Fibroblast of villous mesenchyme (primary cell): ENCODE data around the gene LMX1A. TPM values are rescaled to one million over a fixed set of nuclear protein-coding genes. Genes with fewer than 3 reads are reported as not detected.

Experiments used
- DNase-seq: peaks from one replicate; pipeline ENCODE4 v3.0.0-alpha.2; 2010; ENCODE audit warnings: low read depth
- H3K4me3 ChIP-seq: 2 replicates; pipeline ENCODE4 v1.5.1; 2011; ENCODE audit warnings: low read depth, mild to moderate bottlenecking, low read length
- total RNA-seq: library from RNA; depleted of rRNA; stranded (reverse); fragments of >200 nt; gene quantifications from 2 replicates; pipeline ENCODE4 v1.2.3, GENCODE V29; 2012
- TF ChIP-seq, protein P1 (sequence below): IDR thresholded peaks from 2 replicates; pipeline ENCODE4 v1.5.1; 2012; ENCODE audit warnings: low read depth, mild to moderate bottlenecking, low read length; ENCODE audit not compliant: insufficient read depth

Gene LMX1A
- total RNA-seq, 1 donor: not detected

DNA sequence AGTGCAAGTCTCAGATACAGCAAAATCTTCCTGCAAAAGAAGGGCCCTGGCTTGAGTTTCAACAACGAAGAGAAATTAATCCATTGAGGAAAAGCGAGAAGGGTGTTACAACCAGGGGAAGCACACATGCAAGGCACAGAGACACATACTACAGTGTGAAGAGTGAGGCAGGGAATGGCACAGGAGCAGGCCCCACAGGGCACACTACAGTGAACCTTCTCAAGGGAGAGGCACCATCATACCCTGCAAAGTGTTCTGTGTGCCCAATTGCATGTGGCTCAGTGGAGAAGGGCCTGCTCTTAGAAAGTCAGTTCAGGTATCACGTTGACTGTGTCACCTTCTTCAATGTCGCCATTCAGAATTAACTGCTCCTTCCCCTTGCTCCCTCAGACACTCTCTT, 60.3 kb downstream of the LMX1A start:
- no peak overlapping the region for H3K4me3 ChIP-seq
- TF ChIP-seq, protein P1, sequence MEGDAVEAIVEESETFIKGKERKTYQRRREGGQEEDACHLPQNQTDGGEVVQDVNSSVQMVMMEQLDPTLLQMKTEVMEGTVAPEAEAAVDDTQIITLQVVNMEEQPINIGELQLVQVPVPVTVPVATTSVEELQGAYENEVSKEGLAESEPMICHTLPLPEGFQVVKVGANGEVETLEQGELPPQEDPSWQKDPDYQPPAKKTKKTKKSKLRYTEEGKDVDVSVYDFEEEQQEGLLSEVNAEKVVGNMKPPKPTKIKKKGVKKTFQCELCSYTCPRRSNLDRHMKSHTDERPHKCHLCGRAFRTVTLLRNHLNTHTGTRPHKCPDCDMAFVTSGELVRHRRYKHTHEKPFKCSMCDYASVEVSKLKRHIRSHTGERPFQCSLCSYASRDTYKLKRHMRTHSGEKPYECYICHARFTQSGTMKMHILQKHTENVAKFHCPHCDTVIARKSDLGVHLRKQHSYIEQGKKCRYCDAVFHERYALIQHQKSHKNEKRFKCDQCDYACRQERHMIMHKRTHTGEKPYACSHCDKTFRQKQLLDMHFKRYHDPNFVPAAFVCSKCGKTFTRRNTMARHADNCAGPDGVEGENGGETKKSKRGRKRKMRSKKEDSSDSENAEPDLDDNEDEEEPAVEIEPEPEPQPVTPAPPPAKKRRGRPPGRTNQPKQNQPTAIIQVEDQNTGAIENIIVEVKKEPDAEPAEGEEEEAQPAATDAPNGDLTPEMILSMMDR: no peak

DNA sequence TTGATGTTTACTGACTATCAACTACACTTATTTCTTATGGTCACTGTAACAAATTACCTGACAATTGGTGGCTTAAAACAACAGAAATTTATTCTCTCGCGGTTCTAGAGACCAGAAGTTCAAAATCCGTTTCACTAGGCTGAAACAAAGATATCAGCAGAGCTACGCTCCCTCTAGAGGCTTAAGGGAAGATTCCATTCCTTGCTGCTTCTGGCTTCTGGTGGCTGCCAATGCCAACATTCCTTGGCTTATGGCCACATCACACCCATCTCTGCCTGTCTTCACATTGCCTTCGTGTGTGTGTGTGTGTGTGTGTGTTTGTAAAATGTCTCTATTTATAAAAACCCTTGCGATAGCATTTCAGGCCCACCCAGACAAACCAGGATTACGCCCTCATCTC, 66.4 kb downstream of the LMX1A start:
- H3K4me3 ChIP-seq: no peak overlapping the region
- DNase-seq: no peak
- TF ChIP-seq, protein P1: no peak

More for the DNA sequence above, 60.3 kb downstream of the LMX1A start:
- DNase-seq: no peak

DNA sequence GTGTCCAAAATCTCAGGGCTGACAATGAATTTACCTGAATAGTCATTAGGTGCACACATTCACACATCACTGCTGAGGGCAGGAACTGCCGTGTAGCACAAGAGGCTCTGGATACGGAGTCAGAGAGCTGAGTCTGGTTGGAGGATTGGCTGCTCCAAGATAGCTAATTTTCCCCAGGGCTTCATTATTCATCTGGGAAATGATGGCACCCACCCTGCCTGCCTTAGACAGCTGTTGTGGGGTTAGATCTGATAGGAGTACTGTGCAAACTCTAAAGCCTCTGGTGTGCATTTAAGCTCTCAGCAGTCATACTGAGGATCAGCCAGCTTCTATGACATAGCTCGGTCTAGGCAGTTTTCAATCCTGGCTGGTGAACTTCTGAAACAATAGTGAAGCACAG, 67.0 kb downstream of the LMX1A start:
- TF ChIP-seq, protein P1: no peak
- H3K4me3 ChIP-seq: no peak overlapping the region
- DNase-seq: no peak

DNA sequence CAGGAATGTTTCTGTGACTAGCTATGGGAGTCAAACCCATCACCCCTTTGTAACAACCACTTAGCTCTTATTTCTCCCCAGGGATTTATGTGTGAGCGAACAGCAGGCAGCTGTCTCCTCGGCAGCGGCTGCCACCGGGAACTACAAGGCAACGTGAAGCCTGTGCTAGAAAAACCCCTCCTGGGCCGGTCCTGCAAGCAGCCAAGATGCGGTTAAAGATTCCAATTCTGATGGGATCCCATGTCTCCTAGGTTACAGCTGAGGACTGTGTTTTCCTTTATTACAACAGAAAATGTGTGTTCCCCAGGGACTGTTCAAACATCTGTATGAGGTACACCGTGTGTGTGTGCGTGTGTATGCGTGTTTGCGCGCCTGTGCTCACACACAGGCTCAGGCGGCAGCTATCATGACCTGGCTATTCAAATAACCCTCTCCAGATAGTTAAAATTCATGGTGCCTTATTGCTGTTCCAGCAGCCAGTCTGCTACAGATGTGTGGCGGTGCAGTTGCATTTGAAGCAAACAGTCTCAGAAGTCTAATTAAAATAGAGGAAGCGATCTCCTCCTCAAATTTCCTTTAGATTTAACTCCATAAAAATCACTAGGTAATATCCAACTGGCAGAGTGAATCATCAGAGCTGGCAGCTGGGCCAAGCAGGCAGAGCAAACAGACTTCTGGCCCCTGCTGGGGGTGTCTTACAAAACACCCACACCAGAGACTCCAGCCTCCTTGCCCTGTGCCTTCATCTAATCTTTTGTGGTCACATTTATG, 68.0 kb downstream of the LMX1A start:
- H3K4me3 ChIP-seq: no peak overlapping the region
- TF ChIP-seq, protein P1: no peak
- no peak for DNase-seq

DNA sequence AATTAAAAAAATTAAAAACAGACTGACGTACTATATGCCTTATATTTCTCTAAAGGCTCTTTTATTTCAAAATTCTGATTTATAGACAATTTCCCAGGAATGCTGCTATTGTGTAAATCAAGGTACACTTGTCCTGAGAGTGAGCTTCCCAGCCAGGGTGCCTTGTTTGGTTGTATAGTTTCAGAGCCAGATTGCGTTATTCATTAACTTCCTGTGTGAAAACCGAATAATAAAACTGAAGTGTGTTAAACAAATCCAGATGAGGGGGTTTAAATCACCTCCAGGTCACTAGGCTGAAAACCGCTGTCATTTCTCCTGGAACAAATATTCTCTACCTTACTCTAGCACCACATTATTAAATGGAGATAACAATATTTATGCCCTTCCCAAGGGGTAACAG, 68.7 kb downstream of the LMX1A start:
- TF ChIP-seq, protein P1: no peak
- no peak overlapping the region for H3K4me3 ChIP-seq
- DNase-seq: no peak

DNA sequence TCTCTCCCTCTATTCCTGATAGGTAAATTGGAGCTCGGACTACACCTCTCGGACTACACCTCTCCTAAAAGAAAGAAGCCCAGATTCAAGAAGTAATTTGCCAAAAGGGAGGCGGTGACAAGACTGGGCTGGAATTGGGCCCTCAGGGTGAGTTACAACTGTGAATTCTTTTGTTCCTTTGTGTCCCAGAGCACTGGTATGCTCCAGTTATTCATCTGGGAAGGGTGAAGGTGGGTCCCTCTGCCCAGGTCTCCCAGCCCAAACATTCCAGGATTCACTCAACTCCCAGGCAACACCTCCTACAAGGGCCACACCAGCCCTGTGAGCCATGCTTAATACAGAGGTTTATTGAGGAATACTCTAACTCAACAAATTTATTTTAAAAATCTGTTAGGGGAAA, 69.2 kb downstream of the LMX1A start:
- H3K4me3 ChIP-seq: no peak overlapping the region
- no peak for DNase-seq
- TF ChIP-seq, protein P1: no peak

DNA sequence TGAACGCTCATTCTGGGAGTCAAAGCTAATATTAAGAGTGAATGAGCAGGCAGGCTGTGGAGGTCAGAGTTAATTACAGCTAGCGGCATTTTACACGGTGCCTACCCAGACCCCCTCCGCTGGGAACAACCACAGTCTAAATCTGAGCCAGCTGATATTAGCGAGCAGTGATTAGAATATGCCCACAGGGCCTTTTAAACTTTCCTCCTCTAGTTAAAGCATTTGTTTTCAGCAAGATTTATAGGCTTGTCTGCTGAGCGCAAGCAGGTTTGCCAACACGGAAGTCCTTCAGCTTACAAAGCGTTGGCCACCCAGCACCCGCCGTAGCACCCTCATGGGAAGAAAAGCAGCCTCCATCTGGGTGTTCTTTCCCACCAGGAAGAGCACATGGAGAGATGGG, 72.1 kb downstream of the LMX1A start:
- DNase-seq: no peak
- TF ChIP-seq, protein P1: no peak

More for the DNA sequence above, 72.1 kb downstream of the LMX1A start:
- H3K4me3 ChIP-seq: no peak overlapping the region
